Lung (tissue), 12 donors: ENCODE results near the gene CEP192. TPM values are rescaled to one million over a fixed set of nuclear protein-coding genes. Genes with fewer than 3 reads are reported as not detected.

Source experiments
- ATAC-seq: fragments of 200-7000 bp; cut with Tn5 transposase; one replicate; pipeline ENCODE4 v1.9.1; 2020; ENCODE audit warnings: moderate number of reproducible peaks; ENCODE audit not compliant: insufficient read depth, low FRiP score
- DNase-seq, 3 donors: peaks; one replicate each; pipeline ENCODE4 v3.0.0-alpha.2; 2013 to 2017
- H3K27ac ChIP-seq, 2 donors: one replicate each; pipeline ENCODE4 v1.5.1; 2013; ENCODE audit warnings: mild to moderate bottlenecking in 2 of 2, moderate library complexity in 2 of 2, control low read depth in 1 of 2, inconsistent platforms in 1 of 2, low read depth in 1 of 2, low read length in 1 of 2
- H3K27me3 ChIP-seq, 3 donors: one replicate each; pipeline ENCODE4 v1.5.1; 2013; ENCODE audit warnings: low read length in 2 of 3; ENCODE audit not compliant: control insufficient read depth in 3 of 3, insufficient read depth in 3 of 3
- H3K36me3 ChIP-seq, 4 donors: one replicate each; pipeline ENCODE4 v1.5.1; 2013; ENCODE audit warnings: low read length in 4 of 4, mild to moderate bottlenecking in 1 of 4, moderate library complexity in 1 of 4; ENCODE audit not compliant: control insufficient read depth in 4 of 4, insufficient read depth in 4 of 4
- H3K4me1 ChIP-seq, 5 donors: one replicate each; pipeline ENCODE4 v1.5.1; 2013; ENCODE audit warnings: low read length in 5 of 5, mild to moderate bottlenecking in 2 of 5, moderate library complexity in 1 of 5; ENCODE audit not compliant: control insufficient read depth in 5 of 5, insufficient read depth in 5 of 5
- H3K4me3 ChIP-seq: one replicate; pipeline ENCODE4 v1.5.1; 2013; ENCODE audit warnings: mild to moderate bottlenecking, control low read depth, moderate library complexity
- H3K9ac ChIP-seq, 2 donors: one replicate each; pipeline ENCODE4 v1.5.1; 2013; ENCODE audit warnings: low read length in 2 of 2, control low read depth in 1 of 2; ENCODE audit not compliant: insufficient read depth in 1 of 2
- H3K9me3 ChIP-seq, 4 donors: one replicate each; pipeline ENCODE4 v1.5.1; 2013; ENCODE audit warnings: low read length in 3 of 4, mild to moderate bottlenecking in 1 of 4, moderate library complexity in 1 of 4; ENCODE audit not compliant: control insufficient read depth in 4 of 4, insufficient read depth in 3 of 4
- WGBS, 2 donors: extraction: QIAGEN DNeasy Blood & Tissue Kit; methylation state at CpG; one replicate each; pipeline ENCODE4 v1.1.7; 2013; 5-methylcytosine and 5-hydroxymethylcytosine counted together
- polyA plus RNA-seq, 2 donors: library from polyadenylated mRNA; stranded (reverse); fragments of 200-250 nt; gene quantifications; one replicate each; pipeline ENCODE4 v1.2.1, GENCODE V29; 2013
- total RNA-seq, 2 donors: library from RNA; depleted of rRNA in 1 of 2; stranded (reverse); fragments of >200 nt in 1 of 2; gene quantifications; one replicate each; pipeline ENCODE4 v1.2.1, GENCODE V29; 2014 to 2021
- TF ChIP-seq, protein P1 (sequence below): IDR thresholded peaks from 2 replicates; pipeline ENCODE4 v1.5.1; 2012; ENCODE audit warnings: mild to moderate bottlenecking; ENCODE audit errors: control extremely low read depth, extremely low read depth
- donor health status: control.
- donor health status: control.
- donor health status: Bipolar disorder and iron deficiency.
- donor health status: healthy.
- donor health status: DM: yes; HTN: yes; CAD: no.

The CEP192 gene
- total and polyA plus RNA-seq, 4 donors: 8.0 to 43.0 (median 16.6) TPM

DNA sequence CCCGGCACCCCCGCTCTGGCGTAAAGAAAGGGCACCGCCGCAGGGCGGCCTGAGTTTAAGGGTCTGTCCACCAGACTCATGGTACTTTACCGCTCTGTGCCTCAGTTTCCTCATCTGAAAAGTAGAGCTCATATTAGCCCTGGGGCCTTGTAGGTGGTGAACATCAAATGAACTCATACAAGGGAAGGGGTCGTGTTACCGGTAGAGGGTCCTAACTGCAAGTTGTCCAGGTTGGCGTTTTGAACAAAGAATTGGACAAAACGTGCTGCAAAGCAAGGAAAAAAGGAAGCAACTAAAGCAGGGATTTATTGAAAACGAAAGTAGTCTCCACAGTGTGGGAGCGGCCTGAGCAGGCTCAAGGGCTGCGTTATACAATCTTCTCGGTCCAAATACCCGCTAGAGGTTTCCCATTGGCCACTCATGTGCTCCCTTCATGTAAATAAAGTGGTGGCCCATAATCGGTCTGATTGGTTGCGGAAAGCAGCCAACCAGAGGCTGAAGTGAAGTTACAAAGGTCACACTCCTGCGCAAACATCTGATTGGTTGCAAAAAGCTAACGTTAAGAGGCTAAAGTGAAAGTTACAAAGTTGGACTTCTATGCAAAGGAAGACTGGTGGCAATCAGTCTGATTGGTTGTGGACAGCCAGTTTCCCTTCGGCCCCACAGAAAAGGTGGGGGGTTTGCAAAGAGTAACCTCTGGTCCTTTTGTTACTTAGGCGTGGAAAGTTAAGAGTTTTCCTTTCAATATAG is 146.7 kb downstream of the CEP192 start:
- peak overlapping the region; percentile 62 for H3K4me3 ChIP-seq
- no peaks in the 10 kb centered on the region for H3K36me3 ChIP-seq
- peaks cover 0 to 4% (median 0%) of the 10 kb centered on the region in 5 donors for H3K4me1 ChIP-seq
- peaks cover 0 to 6% (median 0%) of the 10 kb centered on the region in 4 donors for H3K9me3 ChIP-seq
- H3K27me3 ChIP-seq: peaks cover 0 to 18% (median 0%) of the 10 kb centered on the region in 3 donors
- peak; percentile 87 for ATAC-seq
- no peak overlapping the region for H3K9ac ChIP-seq
- peak in 2 of 3 donors; percentile 14 to 27 for DNase-seq
- peak overlapping the region in 1 of 2 donors; percentile 74 for H3K27ac ChIP-seq
- TF ChIP-seq, protein P1, sequence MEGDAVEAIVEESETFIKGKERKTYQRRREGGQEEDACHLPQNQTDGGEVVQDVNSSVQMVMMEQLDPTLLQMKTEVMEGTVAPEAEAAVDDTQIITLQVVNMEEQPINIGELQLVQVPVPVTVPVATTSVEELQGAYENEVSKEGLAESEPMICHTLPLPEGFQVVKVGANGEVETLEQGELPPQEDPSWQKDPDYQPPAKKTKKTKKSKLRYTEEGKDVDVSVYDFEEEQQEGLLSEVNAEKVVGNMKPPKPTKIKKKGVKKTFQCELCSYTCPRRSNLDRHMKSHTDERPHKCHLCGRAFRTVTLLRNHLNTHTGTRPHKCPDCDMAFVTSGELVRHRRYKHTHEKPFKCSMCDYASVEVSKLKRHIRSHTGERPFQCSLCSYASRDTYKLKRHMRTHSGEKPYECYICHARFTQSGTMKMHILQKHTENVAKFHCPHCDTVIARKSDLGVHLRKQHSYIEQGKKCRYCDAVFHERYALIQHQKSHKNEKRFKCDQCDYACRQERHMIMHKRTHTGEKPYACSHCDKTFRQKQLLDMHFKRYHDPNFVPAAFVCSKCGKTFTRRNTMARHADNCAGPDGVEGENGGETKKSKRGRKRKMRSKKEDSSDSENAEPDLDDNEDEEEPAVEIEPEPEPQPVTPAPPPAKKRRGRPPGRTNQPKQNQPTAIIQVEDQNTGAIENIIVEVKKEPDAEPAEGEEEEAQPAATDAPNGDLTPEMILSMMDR: no peak
- 27 to 54% methylated on average over 22 of the region's 22 CpGs for WGBS, 2 donors

DNA sequence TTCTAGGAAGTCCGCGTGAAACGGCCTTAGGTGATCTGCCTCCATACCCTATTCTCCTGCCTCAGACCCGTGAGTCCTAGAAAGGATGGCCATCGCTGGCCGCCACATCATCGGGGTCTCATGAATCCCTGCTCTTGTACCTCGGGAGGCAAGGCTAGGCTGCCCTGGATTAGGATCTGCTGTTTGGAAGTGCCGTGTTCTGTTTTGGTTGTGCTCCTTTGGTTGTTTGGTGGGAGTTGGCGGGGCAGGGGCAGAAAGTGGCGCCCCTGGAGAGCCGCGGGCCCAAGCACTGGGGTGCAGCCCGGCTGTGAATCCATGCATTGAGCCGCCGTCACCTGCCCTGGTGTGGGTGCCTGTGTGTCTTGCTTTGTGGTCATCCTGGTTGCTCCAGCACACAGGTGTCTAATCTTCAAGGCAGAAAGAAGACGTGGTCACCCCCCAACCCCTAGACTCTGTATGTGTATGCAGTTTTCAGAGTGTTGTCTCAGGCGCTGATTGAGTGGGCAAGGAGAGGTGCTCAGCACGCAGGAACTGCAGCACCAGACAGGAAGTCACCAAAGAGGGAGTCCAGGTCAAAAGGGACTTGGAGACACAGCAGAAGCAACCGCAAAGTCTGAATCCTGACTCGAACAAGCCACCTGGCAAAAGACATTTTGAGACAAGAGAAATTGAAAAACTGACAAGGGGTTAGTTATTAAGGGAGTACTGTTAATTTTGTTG is 147.4 kb downstream of the CEP192 start:
- H3K4me3 ChIP-seq: no peak overlapping the region
- peaks cover 0 to 8% (median 1%) of the 10 kb centered on the region in 4 donors for H3K9me3 ChIP-seq
- 91 to 94% methylated on average over 21 of the region's 21 CpGs for WGBS, 2 donors
- H3K4me1 ChIP-seq: peaks cover 0 to 4% (median 0%) of the 10 kb centered on the region in 5 donors
- H3K36me3 ChIP-seq: no peaks in the 10 kb centered on the region
- H3K27ac ChIP-seq: peak overlapping the region in 1 of 2 donors; percentile 54
- DNase-seq (no peak), ATAC-seq (no peak)
- H3K9ac ChIP-seq: no peak overlapping the region
- H3K27me3 ChIP-seq: peaks cover 0 to 18% (median 0%) of the 10 kb centered on the region in 3 donors
- TF ChIP-seq, protein P1: no peak

DNA sequence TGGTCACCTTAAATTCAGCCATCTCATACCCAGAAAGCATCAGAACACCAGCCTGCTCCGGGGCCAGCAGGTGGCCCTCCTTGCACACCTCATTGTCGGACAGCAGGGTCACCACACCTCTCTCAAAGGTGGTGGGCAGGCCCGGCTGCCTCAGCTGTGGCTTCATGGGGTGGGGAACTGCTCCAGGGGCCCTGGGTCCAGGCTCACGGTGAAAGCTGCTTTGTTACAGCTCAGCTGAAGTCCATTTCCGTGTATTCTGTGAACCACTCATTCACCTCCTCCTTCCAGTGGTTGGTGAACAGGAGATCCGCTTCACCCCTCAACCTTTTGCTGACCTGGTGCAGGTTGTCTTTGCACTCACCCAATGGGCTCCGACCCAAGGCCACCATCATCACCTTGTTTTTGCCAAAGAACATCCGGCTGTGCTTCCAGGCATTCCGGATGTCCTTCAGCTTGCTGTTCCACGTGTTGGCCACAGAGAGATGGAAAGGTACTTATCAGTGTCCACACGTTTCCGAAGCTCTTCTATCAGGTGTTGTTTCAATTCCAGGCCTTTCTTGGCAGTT is 148.8 kb downstream of the CEP192 start:
- no peak overlapping the region for H3K27ac ChIP-seq
- no peak overlapping the region for H3K9ac ChIP-seq
- ATAC-seq (no peak), DNase-seq (no peak)
- no peak overlapping the region for H3K4me3 ChIP-seq
- H3K36me3 ChIP-seq: no peaks in the 10 kb centered on the region
- peaks cover 0 to 4% (median 0%) of the 10 kb centered on the region in 5 donors for H3K4me1 ChIP-seq
- peaks cover 0 to 14% (median 3%) of the 10 kb centered on the region in 4 donors for H3K9me3 ChIP-seq
- TF ChIP-seq, protein P1: no peak
- H3K27me3 ChIP-seq: peaks cover 0 to 18% (median 0%) of the 10 kb centered on the region in 3 donors
- WGBS, 2 donors: 83 to 92% methylated on average over 12 of the region's 12 CpGs
